AG08395 (cell line): Measurements from ENCODE around the gene MED12L.
"Not testable (repeated sequence)": the region's sequence is repeated elsewhere in the genome, so short reads cannot be mapped to it uniquely, and the experiment has no call there.

Experiments
- DNase-seq: peaks from one replicate; pipeline ENCODE4 v3.0.0; 2012; ENCODE audit warnings: mixed read lengths, low spot score

MED12L gene

GRCh38 chr3:151214459-151214858, 129.0 kb downstream of the MED12L start:
- no peak for DNase-seq

DNA sequence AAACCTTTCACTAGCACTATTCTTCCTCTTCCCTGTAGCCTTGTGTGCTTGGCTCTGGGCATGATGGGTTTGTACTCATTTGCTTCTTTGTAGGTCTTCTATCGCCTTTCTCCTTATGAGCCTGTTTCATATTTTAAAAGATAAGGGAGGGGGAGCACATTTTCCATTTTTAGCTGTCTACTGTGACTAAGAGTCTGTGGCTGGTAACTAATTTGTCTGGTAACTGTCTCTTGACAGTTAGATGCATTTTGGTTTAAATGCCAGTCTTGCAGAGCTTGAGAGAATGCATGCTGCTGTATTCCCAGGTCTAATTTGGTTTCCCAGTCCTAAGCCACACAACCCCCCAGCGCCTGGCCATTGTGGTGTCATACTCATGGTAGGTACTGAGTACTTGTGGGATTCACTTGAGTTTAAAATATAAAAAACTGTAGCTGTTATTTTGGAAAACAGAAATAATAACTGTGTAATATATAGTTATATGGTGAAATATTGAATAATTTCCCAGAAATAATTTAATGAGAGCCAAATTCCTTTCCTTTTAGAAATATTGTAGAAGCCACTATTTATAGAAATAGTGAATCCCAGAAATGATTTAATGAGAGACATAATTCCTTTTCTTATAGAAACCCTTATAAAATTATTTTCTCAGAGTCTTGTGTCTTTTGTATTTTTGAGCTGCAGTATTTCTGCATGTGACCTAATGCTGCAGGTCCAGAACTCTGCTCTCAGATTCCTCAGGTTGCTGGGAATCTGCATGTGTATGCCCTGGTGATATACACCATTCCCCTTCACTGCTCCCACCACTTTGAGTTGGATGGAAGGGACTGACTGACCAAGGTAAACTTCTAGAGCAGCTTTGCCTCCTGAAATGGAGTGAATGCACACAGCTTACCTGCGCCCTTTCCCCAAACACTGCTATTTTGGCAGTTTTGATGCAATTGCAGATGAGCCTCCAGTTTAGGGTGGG, 131.5 kb downstream of the MED12L start:
- peak; percentile 24 for DNase-seq

DNA sequence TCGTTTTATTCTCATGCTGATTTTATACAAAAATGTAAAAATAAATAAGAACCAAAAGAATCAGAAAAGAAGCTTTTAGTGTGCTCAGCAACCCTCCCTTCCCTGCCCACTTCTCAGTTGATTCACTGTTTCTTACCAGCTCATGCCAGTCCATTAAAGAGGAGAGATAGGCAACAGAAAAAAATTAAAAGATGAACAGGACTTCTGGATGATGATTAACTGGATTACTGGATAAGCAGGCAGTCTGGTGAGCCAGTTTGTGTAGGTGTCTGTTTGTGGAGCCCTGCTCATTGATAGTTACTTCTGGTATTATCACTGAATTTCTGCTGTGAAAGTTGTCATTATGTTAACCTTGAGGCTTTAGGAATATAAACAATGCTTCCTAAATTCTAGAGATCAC, 132.7 kb downstream of the MED12L start:
- no peak for DNase-seq

- DNase-seq: peak; percentile 77
Observed at GRCh38 chr3:151219056-151219455, 133.6 kb downstream of the MED12L start.

DNA sequence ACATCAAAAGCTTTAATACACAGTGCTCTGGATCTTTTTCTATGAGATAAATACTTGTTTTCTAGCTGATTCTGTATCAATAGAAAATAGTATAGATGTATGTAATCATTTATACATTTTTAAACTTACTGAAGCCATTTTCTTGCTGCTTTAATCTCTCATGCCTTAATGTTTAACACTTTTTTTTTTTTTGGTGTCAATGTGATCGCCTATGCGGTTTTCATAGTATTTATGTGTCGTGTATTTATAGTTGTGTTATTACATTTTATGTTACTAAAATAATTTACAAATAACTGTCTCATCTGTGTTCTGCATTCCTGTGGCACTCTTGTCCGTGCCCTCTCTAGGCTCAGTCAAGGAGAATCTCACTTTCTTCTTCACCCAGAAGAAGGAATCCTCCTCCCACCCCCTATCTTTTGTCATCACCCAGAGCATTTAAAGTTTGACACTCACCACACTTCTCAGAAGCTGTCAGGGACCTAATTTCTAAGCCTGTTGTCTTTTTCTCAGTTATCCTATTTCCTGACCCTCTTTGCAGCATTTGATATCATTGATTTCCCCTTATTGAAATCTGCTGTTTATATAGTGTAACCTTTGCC, 138.9 kb downstream of the MED12L start:
- no peak for DNase-seq

DNA sequence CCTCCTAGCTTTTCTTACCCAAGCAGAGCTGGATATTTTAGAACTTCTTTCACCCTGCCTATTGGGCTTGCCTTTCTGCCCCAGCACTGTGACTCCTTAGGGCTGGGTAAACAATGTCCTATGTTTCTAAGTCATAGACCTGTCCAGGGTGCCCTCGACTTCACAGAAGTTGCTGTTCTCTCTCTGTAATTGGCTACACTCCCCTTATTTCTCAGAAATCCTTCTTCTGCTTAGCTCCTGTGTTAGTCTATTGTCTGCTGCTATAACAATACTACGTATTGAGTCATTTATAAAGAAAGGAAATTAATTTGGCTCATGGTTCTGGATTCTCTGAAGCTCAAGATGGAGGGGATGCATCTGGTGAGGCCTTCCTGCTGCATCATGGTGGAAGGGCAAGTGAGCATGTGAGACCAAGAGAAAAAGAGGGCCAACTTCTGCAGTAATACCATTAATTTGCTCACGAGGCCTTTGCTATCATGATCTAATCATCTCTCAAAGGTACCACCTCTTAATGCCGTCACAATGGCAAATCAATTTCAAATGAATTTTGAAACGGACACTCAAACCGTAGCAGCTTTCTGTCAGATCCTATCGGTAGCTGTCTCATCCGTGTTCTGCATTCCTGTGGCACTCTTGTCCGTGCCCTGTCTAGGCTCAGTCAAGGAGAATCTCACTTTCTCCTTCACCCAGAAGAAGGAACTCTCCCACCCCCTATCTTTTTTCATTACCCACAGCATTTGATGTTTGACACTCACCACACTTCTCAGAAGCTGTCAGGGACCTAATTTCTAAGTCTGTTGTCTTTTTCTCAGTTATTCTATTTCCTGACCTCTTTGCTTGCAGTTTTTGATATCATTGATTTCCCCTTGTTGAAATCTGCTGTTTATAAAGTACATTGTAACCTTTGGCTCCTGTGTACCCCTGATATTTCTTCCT, 139.8 kb downstream of the MED12L start:
- no peak for DNase-seq

GRCh38 chr3:151226088-151226563, 140.7 kb downstream of the MED12L start:
- DNase-seq: no peak

DNA sequence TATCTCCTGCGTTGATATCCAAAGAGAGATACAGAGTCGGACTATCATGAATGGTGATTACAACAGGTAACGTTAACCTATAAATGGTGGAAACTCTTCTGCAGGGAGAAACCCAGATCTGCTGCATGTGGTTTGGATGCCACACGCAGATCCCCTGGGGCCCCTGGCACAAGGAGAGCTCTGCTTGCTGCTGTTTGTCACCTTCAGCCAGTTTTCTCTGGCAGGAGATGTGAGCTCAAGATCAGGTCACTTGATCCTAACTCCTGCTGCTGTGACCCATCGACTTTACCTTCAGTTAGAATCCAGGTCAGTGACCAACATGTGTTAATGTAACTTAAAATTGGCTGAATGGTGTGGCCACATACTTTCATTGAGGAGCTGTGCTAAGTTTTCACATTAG, 141.4 kb downstream of the MED12L start:
- no peak for DNase-seq

- no peak for DNase-seq
Observed at GRCh38 chr3:151227266-151227806, 141.9 kb downstream of the MED12L start.

GRCh38 chr3:151227807-151228665, 142.6 kb downstream of the MED12L start:
- peak; percentile 79 for DNase-seq

GRCh38 chr3:151228666-151229040, 143.2 kb downstream of the MED12L start:
- peak; percentile 79 for DNase-seq

- DNase-seq: no peak
Observed at GRCh38 chr3:151230646-151231045, 145.2 kb downstream of the MED12L start.

DNA sequence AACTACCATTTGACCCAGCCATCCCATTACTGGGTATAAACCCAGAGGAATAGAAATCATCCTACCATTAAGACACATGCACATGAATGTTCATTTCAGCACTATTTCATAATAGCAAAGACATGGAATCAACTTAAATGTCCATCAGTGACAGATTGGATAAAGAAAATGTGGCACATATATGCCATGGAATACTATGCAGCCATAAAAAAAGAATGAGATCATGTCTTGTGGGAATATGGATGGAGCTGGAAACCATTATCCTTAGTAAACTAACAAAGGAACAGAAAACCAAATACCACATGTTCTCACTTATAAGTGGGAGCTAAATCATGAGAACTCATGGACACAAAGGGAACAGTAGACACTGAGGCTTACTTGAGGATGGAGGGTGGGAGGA, 146.9 kb downstream of the MED12L start:
- not testable (repeated sequence) for DNase-seq

DNA sequence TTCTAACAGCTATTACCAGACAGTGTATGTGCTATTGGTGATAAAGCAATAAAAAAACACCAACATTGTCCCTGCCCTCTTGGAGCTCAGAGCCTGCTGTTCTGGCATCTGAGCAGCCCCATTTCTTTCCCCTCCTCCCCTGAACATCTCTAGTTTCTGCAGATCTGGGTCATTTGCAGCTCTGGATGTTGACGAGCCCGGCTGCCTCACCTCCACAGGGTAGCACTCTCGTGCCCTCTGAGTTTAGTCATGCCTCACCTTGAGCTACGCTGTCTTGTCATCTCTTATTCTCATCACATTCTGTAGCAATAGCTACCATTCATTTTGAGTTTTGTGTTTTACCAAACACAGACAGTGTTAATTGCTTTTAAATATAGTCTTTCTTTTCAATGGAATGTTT, 147.5 kb downstream of the MED12L start:
- DNase-seq: no peak

DNA sequence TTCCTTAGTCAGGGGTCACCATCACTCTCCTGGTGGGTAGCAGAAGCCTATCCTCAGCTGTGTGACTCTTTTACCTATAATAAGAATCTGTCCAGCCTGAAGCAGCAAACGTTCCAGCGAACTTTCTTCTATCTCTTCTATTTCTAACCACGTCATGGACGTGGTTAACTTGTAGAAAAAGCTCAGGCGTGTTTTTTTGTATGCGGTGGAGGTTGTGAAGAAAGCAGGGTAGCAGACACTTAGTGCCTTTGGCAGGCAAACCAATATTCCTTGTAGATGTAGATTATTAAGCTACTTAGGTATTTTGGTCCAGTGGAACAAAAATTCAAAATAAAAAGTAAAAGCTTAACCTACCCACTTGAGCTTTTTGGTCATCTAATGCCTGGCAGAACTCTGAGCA, 149.4 kb downstream of the MED12L start:
- DNase-seq: no peak

DNA sequence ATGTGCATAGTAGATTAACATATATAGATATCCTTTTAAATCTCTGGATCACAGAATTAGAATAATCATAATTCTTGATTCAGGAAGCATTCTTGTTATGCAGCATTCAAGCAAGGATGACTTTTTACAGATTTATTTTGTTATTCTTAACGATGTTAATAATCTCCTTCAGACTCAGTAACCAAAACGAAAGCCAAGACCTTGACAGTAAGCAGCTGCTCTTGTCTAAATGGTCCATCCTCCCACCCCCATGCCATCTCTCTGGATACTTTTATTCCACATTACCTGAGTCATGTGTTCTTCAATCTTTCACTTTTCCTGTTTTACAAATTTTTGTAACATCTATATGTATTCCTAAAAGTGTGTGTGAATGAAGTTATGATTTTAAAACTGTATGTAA, 150.9 kb downstream of the MED12L start:
- DNase-seq: no peak

DNA sequence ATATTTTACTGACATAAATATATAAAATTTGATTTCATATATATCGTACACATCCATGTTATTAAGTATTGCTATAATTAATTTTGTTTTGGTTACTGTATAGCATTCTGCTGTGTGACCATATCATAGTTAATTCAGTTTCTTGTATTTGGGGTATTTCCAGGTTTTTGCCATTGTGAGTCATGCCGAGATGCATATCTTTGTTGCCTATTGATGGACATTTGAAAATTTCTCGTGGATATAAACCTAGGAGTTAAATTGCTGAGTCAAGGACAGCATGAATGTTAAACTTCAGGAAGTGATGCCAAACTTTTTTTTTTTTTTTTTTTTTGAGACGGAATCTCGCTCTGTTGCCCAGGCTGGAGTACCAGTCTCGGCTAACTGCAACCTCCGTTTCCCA, 151.3 kb downstream of the MED12L start:
- no peak for DNase-seq

- DNase-seq: not testable (repeated sequence)
Observed at GRCh38 chr3:151242006-151242405, 156.5 kb downstream of the MED12L start.

- DNase-seq: no peak
Observed at GRCh38 chr3:151248772-151249337, 163.4 kb downstream of the MED12L start.

GRCh38 chr3:151256749-151257148, 171.3 kb downstream of the MED12L start:
- no peak for DNase-seq

DNA sequence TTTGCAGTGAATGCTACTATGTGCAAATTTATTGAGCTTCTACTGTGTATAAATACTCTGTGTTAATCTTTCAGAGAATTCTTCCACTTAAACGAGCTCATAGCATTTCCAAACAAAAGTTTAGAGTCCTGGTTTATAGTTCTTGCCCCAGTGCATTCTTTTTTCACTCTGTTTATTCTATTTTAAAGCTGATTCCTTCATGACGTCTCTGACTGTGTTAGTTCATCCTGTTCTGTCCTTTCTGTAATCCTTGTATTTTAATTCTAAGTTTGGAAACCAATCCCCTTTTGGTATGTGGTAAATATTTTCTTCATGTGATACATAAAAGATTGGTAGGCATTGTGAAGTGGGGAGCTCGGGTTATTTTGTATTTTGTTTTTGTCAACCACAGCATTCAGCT, 174.2 kb downstream of the MED12L start:
- DNase-seq: no peak
